ENCODE data around the gene ENOPH1.

- TF ChIP-seq CTCF (IDR thresholded peaks at IDR 0.05; ENCODE audit: low read length) = no peak
- no peak for TF ChIP-seq EZH2 (IDR thresholded peaks at IDR 0.05; ENCODE audit: borderline replicate concordance, low read length)
These were observed 31.3 kb downstream of the ENOPH1 start for GRCh38 chr4:82461710-82462109.
